CD4-positive, alpha-beta T cell treated with Interleukin-15 for 1 hour (primary cell): ENCODE measurements around the gene NOS1AP.

Experiments used
- DNase-seq: peaks from one replicate; pipeline ENCODE4 v3.0.0-alpha.2; 2020

The NOS1AP gene

DNA sequence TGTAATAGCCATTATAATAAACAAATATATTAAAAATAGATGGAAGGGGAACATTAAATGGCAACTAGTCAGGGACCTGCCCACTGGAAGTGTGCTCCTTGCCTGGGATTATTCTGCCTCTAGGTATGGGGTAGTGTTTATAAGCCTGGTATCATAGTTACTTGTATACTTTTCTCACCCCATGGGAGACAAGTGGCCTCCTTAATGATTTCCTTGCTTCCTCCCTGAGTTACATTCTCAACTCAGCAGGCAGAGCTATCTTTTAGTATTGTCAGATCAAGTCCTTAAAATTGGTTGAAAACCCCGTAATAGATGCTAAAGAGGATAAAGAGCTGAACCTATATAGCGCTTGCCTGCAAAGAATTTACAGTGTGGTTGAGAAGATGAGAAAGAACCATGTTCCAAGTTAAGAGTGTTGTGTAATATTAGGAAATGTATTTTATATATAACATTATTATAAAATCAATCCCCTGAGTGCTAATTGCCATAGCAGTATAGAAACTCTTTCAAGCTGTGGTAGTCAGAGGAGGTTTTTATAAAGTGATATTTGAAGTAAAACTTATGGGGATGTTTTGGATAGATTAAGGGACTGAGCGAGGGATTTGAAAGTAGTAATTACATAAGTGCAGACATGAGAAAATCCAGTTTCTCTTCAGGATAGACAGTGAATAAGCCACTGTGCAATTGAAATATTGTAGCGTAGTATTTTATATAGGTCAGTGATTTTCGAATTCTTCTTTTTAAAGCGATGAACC, 200.7 kb downstream of the NOS1AP start:
- DNase-seq: no peak

DNA sequence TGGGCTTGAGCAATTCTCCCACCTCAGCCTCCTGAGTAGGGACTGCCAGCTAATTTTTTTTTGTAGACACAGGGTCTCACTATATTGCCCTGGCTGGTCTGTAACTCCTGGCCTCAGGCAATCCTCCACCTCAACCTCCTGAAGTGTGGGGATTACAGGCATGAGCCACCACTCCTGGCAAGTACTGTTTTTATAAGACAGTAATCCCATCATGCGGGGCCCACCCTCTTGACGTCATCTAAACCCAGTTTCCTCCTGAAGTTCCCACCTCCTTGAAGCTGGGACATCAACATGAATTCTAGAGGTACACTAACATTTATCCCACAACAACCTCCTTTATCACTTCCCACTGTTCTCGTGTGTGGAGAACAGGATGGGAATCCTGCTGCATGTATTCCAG, 202.5 kb downstream of the NOS1AP start:
- no peak for DNase-seq

DNA sequence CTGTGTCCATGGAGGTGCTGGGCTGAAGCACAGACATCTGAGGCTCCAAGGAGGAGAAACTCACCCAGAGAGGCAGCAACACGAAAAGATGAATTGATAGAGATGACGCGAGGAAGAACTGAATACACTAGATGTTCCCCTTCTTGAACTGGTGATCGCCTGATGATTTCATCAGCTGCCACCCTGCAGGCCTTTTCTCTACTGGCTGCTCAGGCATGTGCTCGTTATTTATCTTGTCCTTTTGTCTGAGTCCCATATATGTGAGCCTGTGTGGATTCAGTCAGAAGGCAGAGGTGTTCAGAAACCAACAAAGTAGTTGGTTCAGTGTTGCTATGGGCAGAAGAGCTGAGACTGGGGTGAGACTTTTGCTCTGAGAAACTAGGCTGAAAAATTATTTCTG, 202.9 kb downstream of the NOS1AP start:
- no peak for DNase-seq

DNA sequence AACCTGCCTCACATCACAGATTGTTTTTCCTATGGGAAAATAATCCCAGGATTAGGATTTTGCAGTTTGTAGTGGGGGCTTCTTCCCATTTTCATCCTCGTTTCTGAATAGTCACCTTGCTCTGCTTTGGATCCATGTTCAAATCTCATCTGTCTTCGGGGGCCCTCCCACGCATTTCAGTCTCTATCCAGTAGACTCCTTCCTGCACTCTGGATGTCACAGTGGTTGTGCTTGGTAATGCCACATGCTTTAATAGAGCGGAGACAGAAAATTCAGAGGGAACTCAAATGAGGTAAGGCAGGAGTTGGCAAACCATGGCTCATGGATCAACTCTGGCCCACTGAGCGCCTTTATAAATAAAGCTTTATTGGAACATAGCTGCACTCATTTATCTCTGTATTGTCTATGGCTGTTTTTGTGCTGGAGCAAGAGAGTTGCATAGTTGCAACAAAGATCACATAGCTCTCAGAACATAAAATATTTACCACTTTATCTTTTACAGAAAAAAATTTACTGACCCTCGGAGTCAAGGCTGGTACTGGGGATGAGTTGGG, 206.2 kb downstream of the NOS1AP start:
- DNase-seq: no peak

DNA sequence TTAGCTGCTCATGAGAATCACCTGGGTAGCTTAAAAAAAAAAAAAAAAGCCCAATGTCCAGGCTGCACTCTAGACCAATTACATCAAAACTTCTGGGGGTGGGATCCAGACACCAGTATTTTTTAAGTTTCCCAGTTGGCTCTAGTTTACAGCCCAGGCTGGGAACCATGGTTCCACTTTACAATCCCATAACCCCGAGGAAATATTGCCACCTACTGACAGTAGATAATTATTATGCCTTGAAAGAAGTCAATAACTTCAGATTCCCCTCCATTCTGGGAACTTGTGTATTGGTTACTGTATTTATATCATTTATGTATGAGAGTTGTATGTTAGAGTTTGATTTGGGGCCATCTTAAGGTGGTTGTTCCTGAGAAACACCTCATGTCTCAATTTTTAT, 207.0 kb downstream of the NOS1AP start:
- DNase-seq: no peak

DNA sequence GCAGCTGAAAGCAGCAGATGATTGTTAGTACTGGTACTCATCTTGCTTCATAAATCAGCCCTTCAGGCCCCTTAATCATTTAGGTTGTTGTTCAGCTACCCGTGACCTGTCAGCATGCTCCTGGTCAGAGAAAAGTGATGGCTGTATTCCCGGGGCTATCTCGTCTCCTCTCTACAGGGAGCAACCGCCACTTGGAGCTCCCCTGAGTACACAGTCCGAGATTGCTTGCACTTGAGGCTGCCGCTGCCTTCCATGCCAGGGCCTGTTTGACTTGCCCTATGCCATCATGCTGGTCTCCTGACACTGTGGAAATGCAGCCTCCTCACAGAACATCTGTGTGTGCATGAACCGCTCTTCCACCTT, 209.6 kb downstream of the NOS1AP start:
- no peak for DNase-seq

DNA sequence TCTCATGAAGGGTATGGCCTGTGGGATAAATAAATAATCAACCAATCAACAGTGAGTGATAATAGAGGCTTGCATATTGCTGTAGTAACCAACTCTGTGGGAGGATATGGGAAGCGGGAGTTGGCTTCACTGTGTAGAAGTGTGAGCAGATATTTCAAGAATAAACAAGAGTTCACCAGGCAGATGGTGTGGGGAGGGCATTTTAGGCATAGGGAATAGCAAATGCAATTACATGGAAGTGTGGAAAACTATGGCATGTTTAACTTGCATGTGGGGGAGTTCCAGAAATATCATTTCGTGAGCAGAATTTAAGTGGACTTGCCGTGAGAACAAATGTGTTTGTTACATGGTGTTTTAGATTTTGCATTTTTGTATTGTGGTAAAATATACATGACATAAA, 211.9 kb downstream of the NOS1AP start:
- no peak for DNase-seq

DNA sequence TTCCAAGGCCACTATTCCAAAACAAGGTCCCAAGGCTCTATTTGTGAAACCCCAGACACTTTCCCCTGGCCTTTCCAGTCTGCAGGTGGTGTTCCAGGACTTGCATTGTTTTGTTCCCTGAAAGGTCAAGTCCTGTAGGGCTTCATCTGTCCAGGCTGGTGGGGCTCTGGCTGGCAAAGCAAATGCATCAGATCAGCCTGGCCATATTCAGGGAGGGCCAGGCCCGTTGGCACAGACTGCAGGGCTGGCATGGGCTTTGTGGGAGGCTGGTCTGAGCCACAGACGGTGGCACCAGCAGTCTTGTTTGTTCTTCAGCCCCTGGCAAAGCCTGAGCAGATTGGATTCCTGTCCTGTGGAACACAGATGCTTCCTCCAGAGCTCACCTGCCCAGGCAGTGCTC, 214.2 kb downstream of the NOS1AP start:
- no peak for DNase-seq

DNA sequence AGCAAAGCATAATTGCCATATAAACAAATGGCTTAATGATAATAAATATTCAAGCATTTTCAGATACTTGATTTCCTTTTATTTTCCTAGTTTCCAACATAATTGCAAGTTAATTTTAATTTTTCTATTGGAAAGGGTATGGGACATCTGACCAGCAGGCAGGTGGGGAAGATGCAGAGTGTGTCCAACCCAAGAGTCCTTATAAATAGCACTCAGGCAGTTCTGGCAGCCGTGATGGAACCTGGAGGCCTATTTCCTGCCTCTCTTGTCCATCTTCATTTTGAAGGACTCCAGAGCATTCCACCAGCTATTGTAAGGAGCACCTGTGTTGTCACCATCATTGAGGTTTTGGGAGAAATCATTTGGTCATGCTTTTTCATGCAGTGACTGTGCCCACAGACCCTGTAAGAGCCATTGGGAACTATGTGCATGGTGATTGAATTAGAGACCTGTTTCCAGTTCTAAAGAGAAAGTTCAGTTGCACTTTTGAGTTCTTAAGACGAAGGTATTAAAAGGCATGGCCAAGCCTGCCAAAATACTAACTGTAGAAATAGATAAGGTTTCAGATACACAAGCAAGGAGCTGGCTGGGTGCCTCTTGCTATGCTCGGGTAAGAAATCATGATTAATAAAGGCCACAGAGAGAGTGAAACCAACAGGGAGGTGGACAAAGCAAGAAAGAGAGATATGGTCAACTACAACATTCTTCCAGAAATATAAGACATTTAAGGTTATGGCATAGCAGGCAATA, 214.9 kb downstream of the NOS1AP start:
- no peak for DNase-seq

DNA sequence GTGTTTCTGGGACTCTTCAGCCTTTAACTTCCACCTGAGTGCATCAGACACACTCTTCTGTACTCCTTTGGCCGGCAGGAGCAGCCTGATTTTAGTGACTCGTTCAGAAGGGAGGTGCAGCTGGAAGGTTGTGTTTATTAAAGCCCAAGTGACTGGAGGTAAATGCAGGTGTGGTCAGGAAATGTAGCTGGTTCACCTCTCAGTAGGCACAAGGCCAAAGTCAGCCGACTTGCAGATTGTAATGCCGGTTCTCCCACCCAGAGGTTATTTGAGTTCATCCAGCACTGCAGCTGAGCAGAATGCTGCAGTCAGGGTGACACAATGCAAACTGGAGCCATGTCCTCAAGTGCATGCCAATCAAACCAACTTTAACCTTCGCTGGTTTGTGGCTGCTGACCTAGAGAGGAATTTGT, 215.7 kb downstream of the NOS1AP start:
- no peak for DNase-seq

DNA sequence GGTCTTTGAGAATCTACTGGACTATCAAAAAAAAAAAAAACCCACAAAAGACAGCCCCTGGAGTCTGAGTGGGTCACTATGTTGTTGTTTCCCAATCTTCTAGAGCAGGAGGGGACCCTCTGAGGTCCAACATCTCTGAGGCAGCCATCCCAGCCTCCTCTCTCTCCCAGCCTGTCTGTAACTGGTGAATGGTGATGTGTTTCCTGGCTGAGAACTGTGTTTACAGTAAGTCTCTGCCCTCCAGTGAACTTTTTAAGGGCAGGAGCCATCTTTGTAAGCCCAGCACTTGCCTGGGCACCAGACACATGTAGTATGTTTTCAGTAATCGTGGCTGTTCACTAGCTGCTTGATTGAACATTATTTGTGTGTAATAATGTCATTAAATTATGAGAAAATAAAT, 221.5 kb downstream of the NOS1AP start:
- no peak for DNase-seq

DNA sequence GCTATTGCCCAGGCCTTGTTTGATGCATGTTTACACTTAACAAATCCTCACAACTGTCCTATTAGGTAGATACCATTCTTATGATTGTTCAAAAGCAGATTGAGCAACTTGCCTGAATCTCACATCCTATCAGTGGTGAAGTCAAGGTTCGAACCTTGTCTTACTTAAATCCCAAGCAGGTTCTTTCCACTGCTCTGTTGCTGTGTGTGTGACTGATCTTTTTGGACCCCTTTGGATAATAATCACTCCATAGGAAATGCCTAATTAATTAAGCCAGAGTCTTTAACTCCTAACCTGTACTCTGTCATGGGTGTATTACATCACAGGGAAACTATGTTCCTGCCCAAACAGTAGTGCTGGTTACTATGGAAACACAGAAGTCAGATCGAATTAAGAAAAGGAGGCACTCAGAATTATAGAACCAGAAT, 222.9 kb downstream of the NOS1AP start:
- DNase-seq: no peak

DNA sequence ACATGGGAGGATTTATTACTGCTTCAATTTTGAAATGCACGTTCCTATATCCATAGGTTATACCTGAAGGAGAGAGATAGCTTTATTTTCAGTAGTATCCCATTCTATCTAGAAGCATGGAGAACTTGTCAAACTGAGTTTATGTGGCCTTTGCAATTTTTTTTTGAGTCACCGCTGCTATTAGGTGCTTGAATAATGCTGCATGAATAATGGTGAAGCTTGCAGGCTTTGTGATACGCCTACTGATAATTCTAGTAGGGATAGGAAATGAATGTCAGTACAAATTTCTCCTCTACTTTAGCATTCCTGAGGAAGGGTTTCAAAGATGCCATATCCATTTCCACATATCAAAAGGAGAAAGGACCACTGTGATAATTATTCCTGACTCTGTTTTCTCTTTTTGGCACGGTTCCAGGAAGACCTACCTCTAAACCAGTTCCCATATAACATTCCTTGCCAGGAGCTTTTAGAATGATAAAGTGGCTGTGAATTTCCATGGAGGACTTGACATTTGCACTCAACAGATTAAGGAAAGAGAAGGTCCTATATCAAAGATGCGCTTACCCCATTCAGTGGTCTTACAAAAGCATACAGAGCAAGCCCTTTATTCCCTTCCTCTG, 223.7 kb downstream of the NOS1AP start:
- DNase-seq: no peak

DNA sequence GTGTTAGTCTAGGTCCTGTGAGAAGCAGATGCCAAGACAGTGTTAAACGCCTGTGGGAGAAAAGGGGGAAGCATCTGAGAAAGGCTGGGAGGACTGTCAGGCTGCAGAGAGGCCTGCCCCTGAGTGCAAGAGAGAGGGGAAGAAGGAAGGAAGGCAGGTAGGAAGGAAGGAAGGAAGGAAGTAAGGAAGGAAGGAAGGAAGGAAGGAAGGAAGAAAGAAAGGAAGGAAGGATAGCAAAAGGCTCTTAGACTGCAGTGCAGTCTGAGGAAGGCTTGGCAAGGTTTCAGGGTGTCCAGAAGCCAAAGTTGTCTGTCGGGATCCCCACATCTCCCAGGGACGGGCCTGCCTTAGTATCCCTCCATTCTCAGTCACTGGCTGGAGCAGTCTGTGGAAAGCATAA, 224.5 kb downstream of the NOS1AP start:
- no peak for DNase-seq

DNA sequence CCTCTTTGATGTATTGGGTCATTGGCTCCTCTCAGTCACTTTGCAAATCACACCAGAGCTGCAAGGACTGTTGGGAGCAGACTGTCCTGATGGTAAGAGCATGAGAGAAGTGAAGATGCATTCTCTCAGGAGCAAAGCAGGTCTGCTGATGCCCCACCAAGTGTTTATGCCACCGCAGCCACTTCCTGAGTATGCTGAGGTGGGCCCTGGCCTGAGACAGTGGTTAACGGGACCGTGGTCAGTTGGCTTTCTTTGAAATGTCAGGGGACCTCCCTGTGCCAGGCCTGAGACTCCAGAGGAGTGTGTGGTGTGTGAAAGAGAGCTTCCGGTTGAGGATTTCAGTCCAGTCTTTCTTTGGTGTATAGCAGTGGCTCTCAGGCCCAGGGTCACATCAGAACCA, 227.7 kb downstream of the NOS1AP start:
- no peak for DNase-seq

DNA sequence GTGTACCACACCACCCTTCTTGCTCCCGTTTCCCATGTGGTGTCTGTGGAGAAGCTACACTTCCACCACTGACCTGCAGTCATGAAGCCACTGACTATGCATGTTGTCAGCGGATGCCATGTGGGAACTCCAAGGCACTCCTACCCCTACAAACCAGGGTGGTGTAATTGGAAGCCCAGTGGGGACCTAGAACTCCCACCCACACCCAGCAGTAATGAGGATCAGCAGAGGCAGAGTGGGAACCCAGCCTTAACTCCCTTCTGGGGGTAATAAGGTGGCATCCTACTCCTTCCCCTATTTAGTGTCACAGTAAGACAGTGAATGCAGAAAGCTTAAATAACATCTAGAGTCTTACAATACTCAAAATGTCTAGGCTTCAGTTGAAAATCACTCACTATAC, 228.8 kb downstream of the NOS1AP start:
- DNase-seq: no peak

DNA sequence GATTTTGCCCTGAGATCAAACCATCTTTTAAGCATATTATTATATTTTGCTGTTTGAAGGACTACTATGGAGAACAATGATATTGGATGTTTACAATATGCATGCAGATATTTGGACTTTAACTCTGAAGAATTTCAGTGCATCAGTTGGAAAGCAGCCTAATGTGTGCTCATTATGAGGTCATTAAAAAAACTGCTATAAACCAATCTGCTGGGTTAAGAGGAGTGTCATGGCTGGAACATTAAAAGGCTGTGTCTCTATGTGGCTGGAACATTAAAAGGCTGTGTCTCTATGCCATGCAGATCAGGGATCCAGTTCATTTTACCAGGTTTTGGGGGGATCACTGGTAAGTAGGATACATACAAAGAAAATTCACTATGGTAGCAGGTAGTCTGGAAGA, 229.5 kb downstream of the NOS1AP start:
- no peak for DNase-seq

DNA sequence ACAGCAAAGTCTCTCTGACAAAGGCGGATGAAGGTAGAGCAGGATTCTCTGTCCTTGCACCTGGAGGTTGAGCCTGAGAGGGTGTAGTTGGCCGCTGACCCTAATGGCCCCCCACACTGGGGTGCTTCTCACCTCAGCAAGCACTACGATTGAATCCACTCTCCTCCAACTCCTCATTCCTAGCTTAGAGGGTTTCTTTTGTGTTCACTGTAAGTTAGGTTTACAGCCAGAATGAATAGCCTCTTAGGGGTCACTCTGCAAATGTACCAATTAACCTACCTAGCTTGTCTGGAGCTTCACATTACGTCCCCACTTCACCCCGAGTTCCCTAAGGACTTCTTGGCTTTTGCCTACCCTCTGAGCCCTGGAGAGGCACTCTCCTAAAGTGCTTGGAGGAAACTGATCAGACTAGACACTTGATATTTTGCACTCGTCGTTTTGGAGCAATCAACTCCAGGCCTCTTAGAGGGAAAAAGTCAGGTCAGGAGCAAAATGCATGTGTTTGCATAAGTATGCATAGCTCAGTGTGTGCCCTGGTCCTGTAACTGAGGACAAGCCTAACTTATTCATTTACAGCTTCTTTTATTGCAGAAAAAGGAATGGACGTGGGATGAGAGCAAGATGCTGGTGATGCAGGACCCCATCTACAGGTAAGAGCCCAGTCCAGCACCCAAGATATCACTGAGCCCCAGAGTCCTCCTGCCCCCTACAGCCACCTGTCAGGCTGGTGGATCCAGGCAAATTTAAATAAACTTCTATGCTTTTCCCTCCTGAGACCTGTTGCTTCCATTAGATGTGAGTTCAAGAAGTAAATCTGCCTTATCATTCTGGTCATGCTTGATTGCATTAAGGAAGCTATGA, 230.8 kb downstream of the NOS1AP start:
- no peak for DNase-seq

DNA sequence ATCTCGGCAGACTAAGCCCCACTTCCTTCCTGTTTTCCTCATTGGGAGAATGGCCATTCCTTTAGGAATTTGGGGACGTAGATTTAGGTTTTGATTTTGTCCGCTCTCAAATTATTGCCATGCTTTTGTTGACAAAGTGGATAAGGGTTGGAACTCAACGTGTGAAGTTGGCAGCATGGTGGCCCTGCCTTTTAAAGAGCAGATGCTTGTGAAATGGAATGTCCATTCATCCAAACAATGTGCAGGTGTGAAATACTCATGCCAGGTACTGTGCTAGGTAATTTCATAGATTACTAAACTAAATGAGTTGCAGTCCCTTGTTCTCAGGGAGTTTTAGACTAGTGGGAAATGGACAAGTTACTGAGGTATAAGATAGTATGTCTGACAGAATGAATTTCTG, 232.2 kb downstream of the NOS1AP start:
- DNase-seq: no peak

DNA sequence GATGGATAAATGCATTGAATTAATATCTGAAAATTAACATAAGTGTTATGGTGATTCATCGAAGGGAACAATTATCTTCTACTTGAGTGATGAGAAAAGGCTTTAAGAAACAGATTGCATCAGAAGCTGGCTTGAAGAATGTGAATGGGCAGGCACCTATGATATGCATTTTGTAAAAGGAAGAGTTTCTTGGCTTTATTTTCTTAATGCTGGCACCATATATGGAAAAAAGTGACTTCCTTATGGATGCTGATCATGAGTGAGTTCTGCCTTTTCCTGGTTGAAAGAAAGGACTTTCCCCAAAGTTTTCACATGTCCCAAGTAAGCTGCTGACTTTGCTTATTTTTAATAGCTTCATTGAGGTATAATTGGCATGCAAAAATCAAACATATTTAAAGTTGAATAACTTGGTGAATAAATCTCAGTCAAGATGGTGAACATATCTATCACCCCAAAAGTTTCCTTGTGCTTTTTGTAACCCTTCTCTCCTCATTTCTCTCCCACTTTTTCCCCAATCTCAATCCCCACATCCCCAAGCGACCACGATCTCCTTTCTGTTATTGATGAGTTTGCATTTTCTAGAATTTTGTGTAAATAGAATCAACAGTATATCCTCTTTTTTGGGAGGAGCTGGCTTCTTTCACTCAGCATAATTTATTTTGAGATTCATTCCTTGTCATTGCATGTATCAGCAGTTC, 233.0 kb downstream of the NOS1AP start:
- no peak for DNase-seq

DNA sequence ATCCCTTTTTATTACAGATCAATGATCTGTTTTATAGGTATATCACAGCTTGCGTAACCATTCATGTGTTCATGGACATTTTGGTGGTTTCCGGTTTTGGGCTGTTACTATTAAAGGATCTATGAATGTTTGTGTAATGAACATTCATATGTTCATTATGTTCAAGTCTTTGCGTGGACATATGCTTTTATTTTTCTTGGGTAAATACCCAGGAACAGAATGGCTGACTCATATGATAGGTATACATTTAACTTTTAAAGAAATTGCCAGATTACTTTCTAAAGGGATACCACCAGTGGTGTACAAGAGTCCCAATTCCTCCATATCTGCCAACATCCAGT, 233.5 kb downstream of the NOS1AP start:
- DNase-seq: no peak

DNA sequence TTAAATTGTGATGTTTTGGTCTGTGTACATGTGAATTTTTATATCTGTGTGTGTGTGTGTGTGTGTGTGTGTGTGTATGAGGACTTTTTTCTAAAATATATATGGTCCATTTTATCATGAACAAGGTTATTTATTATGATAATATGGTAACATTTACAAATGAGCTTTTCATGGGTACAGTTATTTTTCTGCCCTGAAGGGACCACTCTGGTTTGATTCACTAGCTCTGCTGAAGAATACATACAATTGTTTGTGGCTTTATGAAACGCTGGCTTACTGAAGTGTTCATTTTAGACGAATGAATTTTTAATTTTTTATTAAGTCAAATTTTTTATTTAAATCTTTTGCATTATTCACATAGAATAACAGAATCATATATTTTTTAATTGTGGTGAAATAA, 235.2 kb downstream of the NOS1AP start:
- DNase-seq: no peak

DNA sequence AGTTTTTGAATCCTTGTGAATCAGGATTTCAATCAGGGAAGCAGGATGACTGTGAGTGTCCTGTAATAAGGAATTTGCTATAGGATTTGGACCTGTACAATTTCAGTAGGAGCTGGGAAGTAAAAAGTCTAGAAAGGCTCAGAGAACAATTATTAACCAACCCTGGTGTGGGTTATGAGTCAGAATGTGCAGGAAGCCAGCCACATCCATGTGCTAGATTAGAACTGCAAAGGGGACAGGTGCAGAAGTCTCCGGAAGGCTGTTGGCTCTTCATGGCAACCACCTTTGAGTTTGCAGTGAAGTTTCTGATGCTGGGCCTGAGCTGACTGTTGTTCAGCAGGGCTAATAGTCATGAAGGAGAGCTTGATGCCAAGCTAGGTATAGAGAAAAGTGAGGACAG, 236.5 kb downstream of the NOS1AP start:
- DNase-seq: no peak
